ENCODE results near the gene KLHL18.
"Not testable (repeated sequence)": the region's sequence is repeated elsewhere in the genome, so short reads cannot be mapped to it uniquely, and the experiment has no call there.

The KLHL18 gene

DNA sequence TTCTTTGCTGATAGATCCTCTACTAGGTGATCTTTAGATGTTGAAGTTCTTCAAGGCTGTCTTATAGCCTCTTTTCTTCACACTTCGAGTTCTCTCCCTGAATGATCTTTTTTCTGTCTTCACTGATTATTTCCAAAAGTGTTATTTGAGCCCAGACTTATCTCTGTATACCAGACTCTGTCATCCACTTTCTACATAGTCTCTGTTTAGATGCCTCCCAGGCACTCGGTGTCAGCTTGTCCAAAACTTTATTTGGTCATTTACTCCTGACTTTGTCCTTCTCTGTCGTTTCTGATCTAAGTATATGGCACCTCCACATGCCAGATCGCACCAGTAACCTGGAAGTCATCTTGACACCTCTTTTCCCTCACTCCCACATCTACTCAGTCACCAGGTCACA, 27.6 kb downstream of the KLHL18 start:
- no peak for DNase-seq (ENCODE audit: insufficient read length, low spot score)
- no peak for FAIRE-seq

DNA sequence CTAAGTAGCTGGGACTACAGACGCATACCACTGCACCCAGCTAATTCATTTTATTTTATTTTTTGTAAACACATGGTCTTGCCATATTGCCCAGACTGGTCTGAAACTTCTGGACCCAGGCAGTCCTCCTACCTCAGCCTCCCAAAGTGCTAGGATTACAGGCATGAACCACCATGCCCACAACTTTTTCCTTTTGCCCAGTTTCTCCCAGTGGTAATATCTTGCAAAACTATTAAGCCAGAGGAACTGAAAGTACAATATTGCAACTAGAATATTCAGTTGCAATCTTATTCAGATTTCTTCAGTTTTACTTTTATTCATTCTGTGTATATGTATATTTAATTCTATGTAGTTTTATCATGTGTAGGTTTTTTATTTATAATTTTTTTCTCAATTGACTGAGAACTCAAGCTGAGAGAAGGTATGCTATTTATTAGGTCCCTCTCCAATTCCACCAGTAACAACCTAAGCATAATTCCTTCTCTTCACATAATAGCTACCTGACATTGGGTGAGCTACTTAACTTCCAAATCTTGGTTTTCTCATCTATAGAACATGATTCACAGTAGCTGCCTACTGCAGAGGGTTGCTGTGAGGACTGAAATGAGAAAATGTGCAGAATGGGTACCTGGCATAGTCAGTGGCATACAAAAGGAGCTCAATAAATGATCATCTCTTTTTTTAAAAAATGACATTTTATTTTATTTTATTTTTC, 30.8 kb downstream of the KLHL18 start:
- no peak for DNase-seq (ENCODE audit: insufficient read length, low spot score)
- no peak for FAIRE-seq

- no peak for DNase-seq (ENCODE audit: insufficient read length, low spot score)
- no peak for FAIRE-seq
Observed at GRCh38 chr3:47314056-47314764, 31.5 kb downstream of the KLHL18 start.

DNA sequence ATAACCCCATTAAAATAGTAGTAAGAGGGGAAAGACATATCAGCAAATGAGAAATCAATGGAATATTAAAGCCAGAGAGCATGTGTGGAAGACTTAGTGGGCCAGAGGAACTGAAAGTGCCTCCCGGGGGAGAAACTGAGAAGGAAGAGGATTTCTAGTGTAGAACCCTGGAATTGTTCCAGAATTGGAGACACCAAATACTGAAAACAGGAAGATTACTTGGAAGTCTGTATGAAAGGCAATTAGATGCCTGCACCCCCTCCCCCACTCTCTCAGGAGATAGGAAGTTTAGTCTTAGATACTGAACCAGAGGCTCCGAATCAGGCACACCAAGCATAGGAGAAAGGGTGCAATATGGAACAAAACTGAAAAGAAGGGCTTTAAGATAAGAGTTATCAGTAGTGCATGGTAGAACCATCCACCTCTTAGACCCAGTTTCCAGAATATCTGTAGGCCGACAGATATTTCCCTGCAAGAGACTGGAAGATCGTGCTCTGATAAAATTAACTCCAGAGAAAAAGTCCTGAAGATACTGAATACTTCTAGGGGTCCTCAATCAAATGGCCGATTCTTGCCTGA, 32.4 kb downstream of the KLHL18 start:
- FAIRE-seq (no peak), DNase-seq (ENCODE audit: insufficient read length, low spot score) (no peak)

- FAIRE-seq; DNase-seq (ENCODE audit: insufficient read length, low spot score): not testable (repeated sequence)
Observed at GRCh38 chr3:47316151-47316550, 33.4 kb downstream of the KLHL18 start.

GRCh38 chr3:47318916-47319315, 36.2 kb downstream of the KLHL18 start:
- FAIRE-seq (no peak), DNase-seq (ENCODE audit: insufficient read length, low spot score) (no peak)

DNA sequence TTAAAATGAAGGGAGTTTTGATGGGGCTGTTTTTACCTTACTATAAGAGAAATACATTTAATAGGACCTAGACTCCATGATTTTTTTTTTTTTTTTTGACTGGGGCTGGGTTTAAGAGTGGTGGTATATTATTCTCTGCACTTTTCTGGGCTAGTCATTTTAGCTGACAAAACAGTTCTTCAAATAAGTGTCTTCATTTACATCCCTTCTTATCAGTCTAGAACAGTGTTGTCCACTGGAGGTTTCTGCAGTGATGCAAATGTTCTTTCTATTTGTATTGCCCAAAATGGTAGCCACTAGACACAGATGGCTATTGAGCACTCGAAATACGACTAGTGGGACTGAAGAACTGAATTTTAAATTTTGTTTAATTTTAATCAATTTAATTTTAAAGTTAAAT, 37.2 kb downstream of the KLHL18 start:
- DNase-seq (ENCODE audit: insufficient read length, low spot score) (no peak), FAIRE-seq (no peak)

DNA sequence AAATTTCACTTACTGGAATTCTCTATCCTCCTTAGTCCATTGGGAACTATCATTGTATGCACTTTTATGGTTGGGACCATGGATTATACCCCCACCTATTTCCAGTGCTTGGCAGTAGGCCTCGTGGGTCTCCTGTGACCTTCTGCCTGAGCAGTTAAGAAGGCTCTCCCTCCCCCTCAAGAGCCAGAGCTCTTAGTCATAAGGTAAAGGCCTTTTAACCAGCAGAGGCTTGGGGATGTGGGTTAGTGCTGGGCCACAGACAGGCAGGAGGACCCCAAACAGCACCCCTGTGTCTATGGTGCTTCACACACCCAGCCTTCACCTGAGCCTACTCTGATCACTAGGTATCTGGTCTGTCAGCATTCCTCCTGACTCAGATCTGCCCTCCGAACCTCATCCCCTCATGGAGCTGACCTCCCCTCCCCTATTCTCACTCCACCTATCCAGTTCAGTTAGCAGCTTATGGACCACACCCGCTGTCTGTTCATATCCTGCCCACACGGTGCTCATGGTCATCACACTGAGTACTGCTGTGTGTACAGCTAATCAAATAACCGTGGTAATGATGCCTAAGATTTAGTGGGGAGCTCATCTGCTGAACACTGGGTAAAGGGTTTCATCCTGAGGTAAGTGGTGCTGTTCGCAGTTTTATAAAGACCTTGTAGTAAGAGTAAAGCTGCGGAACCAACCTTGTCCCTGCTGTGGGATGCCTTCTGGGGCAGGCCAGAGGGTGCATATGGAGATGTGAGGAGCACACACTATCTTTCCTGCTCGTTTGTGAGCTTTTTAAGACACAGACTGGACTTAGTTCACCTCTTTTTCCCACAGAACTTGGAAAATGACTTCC, 40.9 kb downstream of the KLHL18 start:
- FAIRE-seq (no peak), DNase-seq (ENCODE audit: insufficient read length, low spot score) (no peak)

- DNase-seq (ENCODE audit: insufficient read length, low spot score) (peak; percentile 58), FAIRE-seq (peak; percentile 91)
Observed at GRCh38 chr3:47324278-47324865, 41.6 kb downstream of the KLHL18 start.

DNA sequence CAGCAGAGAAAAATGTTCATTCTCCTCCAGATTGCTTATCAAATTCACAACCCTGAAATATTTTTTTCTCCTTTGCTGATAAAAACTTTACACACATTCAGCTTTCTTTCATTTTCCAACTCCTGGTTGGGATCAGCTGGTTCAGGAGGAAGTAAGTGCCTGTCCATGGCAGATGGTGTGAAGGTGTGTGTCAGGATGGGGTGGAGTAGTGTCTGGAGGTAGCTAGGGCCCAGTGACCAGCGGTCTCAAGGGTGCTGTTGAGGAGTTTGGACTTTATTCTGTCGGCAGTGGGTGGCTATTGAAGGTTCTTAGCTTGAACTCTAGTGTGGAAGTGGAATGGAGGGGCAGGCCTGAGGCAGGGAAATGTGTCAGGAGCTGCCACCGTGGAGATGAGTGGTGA, 51.2 kb downstream of the KLHL18 start:
- FAIRE-seq (no peak), DNase-seq (ENCODE audit: insufficient read length, low spot score) (no peak)

DNA sequence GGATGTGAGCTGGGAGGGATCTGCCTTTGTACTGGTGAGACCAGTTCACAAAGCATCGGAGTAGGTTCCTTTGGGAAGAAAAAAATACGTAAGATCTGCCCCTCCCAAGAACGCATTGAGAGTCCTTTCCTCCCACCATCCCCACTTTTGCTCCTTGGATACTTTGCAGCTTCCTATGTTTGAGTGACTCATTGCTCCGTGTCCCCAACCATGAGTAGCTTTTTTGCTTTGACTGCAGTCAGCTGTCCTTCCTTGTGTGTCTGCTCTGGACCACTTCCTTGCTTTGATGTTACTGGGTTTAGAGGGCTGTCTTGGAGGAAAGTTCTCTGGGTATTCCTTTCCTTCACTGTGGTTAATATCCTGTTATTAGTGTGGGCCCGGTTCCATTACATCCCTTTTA, 54.9 kb downstream of the KLHL18 start:
- no peak for DNase-seq (ENCODE audit: insufficient read length, low spot score)
- FAIRE-seq = no peak

DNA sequence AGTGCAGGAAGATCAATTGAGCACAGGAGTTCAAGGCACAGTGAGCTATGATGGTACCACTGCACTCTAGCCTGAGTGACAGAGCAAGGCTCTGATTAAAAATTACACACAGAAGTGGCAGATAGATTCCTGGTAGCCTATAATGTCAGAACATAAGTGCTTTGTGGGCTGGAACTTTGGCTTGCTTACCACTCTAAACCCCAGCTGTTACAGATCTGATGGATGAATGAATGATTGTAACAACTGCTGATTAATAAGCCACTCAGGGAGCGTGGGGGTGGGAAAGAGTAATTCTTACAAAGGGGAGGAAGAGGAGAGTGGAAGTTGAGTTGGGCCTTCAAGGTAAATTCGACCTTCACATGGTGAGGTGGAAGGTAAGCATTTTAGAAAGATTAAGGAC, 57.2 kb downstream of the KLHL18 start:
- DNase-seq (ENCODE audit: insufficient read length, low spot score) = no peak

GRCh38 chr3:47340866-47341265, 58.1 kb downstream of the KLHL18 start:
- FAIRE-seq (no peak), DNase-seq (ENCODE audit: insufficient read length, low spot score) (no peak)

More for the DNA sequence above, 57.2 kb downstream of the KLHL18 start:
- FAIRE-seq = no peak

DNA sequence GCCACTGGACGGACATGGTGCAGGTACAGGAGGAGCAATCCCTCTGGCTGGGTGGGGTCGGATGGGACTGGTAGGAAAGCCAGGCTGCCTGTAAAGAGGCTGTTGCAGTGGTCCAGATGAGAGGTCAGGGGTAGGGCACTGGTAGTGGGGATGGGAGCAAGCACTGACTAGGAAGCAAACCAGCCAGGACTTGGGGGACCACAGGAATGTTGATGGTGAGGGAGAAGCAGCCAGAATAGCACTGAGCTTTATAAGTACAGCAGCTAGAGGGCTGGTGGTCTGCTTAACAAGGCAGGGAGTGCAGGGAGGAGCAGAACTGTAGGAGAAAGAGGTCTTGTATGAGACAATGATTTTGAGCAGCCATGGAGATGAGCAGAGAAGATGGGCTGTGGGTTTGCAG, 59.4 kb downstream of the KLHL18 start:
- DNase-seq (ENCODE audit: insufficient read length, low spot score) = no peak
- no peak for FAIRE-seq

GRCh38 chr3:47342812-47343211, 60.1 kb downstream of the KLHL18 start:
- FAIRE-seq (no peak), DNase-seq (ENCODE audit: insufficient read length, low spot score) (no peak)

DNA sequence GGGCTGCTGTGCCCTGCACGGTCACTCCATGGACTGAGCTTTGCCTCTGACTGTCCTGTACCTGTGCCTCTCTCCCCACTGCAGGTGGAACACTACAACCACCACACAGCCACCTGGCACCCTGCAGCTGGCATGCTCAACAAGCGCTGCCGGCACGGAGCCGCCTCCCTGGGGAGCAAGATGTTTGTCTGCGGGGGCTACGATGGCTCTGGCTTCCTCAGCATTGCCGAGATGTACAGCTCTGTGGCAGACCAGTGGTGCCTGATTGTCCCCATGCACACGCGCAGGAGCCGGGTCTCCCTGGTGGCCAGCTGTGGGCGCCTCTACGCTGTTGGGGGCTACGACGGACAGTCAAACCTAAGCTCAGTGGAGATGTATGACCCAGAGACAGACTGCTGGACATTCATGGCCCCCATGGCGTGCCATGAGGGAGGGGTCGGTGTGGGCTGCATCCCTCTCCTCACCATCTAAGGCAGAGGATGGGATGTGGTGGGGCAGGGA, 60.8 kb downstream of the KLHL18 start:
- FAIRE-seq = no peak
- no peak for DNase-seq (ENCODE audit: insufficient read length, low spot score)

GRCh38 chr3:47344971-47345370, 62.2 kb downstream of the KLHL18 start:
- no peak for FAIRE-seq

GRCh38 chr3:47347217-47347801, 64.6 kb downstream of the KLHL18 start:
- DNase-seq (ENCODE audit: insufficient read length, low spot score) (peak; percentile 79), FAIRE-seq (peak; percentile 92)

More at GRCh38 chr3:47344971-47345370, 62.2 kb downstream of the KLHL18 start:
- DNase-seq (ENCODE audit: insufficient read length, low spot score) = no peak

GRCh38 chr3:47348411-47349154, 65.8 kb downstream of the KLHL18 start:
- DNase-seq (ENCODE audit: insufficient read length, low spot score) (no peak), FAIRE-seq (no peak)
